ENCODE results near the gene CRAT.

CRAT gene

DNA sequence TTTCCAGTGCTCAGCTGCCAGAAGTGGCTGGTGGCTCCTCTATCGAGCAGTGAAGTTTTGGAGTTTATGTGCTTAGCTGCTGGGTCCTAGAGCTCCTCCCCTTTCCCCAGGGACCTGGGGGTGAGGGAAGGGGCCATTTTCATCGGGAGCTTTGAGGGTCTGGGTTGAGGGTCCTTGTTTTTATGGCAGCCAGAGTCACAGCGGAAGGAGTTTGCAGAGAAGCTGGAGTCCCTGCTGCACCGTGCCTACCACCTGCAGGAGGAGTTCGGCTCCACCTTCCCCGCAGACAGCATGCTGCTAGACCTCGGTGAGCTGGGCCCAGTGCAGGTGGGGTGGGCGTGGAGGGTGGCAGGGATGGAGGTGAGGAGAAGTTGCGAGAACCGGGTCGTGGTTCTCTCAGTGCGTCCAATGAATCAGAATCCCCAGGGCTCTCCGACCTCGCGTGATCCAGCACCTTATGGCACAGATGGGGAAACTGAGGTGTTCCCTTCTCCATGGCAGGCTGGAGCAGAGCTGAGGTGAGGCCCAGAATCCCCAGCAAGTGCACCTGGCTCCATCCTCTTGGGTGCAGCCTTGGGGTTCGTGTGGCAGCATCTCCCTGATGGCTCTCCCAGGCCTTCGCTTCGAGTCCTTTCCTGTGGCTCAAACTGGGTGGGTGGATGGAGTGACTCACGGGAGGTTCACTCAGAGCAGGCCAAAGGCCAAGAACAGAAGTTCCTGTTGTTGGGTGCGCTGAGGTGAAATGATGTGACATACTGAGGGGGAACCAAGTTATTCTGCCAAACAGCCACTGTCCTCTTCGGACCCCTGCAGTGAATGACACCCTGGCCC, 51.4 kb downstream of the CRAT start:
- FAIRE-seq, result no peak

DNA sequence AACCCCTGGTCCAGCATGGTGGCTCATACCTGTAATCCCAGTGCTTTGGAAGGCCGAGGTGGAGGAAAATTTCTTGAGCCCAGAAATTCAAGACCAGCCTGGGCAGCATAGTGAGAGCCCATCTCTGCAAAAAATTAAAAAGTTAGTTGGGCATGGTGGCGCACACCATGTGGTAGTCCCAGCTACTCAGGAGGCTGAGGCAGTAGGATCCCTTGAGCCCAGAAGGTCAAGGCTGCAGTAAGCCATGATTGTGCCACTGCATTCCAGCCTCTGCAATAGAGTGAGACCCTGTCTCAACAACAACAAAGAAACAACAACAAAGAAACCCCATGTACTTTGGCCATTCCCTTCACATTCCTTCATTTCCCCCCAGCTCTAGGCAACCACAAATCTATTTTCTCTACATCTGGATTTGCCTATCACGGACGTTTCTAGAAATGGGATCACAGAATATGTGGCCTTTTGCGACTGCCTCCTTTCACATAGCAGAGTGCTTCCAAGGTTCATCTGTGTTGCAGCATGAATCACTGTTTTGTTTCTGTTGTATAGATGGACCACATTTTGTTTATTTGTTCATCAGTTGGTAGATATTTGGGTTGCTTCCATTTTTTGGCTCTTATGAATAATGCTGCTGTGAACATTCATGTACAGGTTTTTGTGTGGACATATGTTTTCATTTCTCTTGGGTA, 56.3 kb downstream of the CRAT start:
- no peak for FAIRE-seq

- no peak for FAIRE-seq
These were observed 57.6 kb downstream of the CRAT start for GRCh38 chr9:129053020-129053419.

GRCh38 chr9:129052592-129052991, 58.0 kb downstream of the CRAT start:
- FAIRE-seq, result no peak
